A673 (cell line): Measurements from ENCODE around the gene C20orf96.

ENCODE experiments used
- CTCF ChIP-seq: fragments of 300-800, 200-600 bp; sonication (generic); conservative IDR thresholded peaks from 2 replicates; pipeline ENCODE4 v1.5.1; 2017; ENCODE audit warnings: low read depth, mild to moderate bottlenecking, antibody characterized with exemption, low read length, moderate library complexity, mixed read lengths
- EZH2 ChIP-seq: fragments of 200-600 bp; sonication (generic); IDR thresholded peaks from 2 replicates; pipeline ENCODE4 v1.6.1; 2017; ENCODE audit warnings: borderline replicate concordance, low read depth, mild to moderate bottlenecking, mixed read lengths, antibody characterized with exemption, low read length; ENCODE audit not compliant: poor library complexity, severe bottlenecking

GRCh38 chr20:270517-270916 is 20.0 kb downstream of the C20orf96 start:
- TF ChIP-seq EZH2: no peak
- TF ChIP-seq CTCF: no peak
